Activated CD8-positive, alpha-beta T cell treated with anti-CD3 and anti-CD28 coated beads for 36 hours (primary cell): ENCODE data around the gene RCAN2. TPM values are rescaled to one million over a fixed set of nuclear protein-coding genes. Genes with fewer than 3 reads are reported as not detected.

Source experiments
- ATAC-seq: fragments of 200-7000 bp; cut with Tn5 transposase; one replicate; pipeline ENCODE4 v1.10.0; 2021; ENCODE audit warnings: mild to moderate bottlenecking, moderate library complexity
- CTCF ChIA-PET: fragments of 350-600 bp; sonication (Branson Sonifier 250); formaldehyde crosslinking; loops from one replicate; lab custom pipeline; 2021; ENCODE audit warnings: antibody characterized with exemption; lab: Charles Lee
- POLR2A ChIA-PET: fragments of 350-600 bp; sonication (Branson Sonifier 250); formaldehyde crosslinking; loops from one replicate; lab custom pipeline; 2021; ENCODE audit warnings: antibody characterized with exemption; lab: Charles Lee
- DNase-seq: peaks from one replicate; pipeline ENCODE4 v3.0.0-alpha.2; 2020
- H3K27ac Mint-ChIP-seq: one replicate; pipeline ENCODE4 v1.8.0; 2021; ENCODE audit warnings: mild to moderate bottlenecking, mixed read lengths
- H3K27me3 Mint-ChIP-seq: one replicate; pipeline ENCODE4 v1.8.0; 2021; ENCODE audit warnings: mixed read lengths
- H3K36me3 Mint-ChIP-seq: one replicate; pipeline ENCODE4 v1.8.0; 2021; ENCODE audit warnings: low read depth, mixed read lengths
- H3K4me1 Mint-ChIP-seq: one replicate; pipeline ENCODE4 v1.8.0; 2021; ENCODE audit warnings: low read depth, mixed read lengths
- H3K4me3 Mint-ChIP-seq: one replicate; pipeline ENCODE4 v1.8.0; 2021; ENCODE audit warnings: mild to moderate bottlenecking, moderate library complexity, mixed read lengths
- H3K9me3 Mint-ChIP-seq: one replicate; pipeline ENCODE4 v1.8.0; 2021; ENCODE audit warnings: mixed read lengths
- CTCF ChIP-seq: fragments of 200-600 bp; IDR thresholded peaks from one replicate; pipeline ENCODE4 v1.8.0; 2022; ENCODE audit warnings: antibody characterized with exemption, mild to moderate bottlenecking
- intact Hi-C: fragments of 100-400 bp; cut with micrococcal nuclease; formaldehyde crosslinking; loops from one replicate; pipeline ENCODE4 v1.10.0; 2022
- total RNA-seq, 2 experiments: library from RNA; stranded (reverse); gene quantifications; one replicate each; pipeline ENCODE4 v1.2.3, GENCODE V29; 2021

Gene RCAN2
- total RNA-seq, 2 experiments from 2014 or later = not detected

DNA sequence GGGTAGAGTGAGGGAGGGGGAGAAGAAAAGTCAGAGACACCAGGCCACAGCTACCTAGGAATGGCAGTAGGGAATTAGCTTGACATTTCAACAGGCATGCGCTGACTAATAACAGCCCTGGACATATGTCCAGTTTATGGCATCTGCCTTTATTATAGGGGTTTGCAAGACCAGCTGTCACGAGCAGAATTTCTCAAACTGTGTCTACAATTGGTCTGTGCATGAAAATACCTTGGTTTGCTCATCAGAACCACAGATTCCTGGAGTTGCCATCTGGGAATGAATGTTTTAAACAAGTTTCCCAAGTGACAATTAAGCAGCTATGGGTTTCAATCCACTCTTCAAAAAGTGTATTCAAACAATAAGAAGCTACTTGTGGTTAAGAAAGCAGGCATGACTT is 210.1 kb downstream of the RCAN2 start:
- TF ChIP-seq CTCF = no peak
- peaks cover 4% of the 10 kb centered on the region for H3K27me3 Mint-ChIP-seq
- no peaks in the 10 kb centered on the region for H3K4me1 Mint-ChIP-seq
- DNase-seq (no peak), ATAC-seq (no peak)
- intact Hi-C loops = no loop called here
- H3K9me3 Mint-ChIP-seq = no peaks in the 10 kb centered on the region
- H3K36me3 Mint-ChIP-seq = no peaks in the 10 kb centered on the region
- ChIA-PET POLR2A (no interaction called here), CTCF (no interaction called here)
- H3K27ac Mint-ChIP-seq = no peak overlapping the region
- no peak overlapping the region for H3K4me3 Mint-ChIP-seq

DNA sequence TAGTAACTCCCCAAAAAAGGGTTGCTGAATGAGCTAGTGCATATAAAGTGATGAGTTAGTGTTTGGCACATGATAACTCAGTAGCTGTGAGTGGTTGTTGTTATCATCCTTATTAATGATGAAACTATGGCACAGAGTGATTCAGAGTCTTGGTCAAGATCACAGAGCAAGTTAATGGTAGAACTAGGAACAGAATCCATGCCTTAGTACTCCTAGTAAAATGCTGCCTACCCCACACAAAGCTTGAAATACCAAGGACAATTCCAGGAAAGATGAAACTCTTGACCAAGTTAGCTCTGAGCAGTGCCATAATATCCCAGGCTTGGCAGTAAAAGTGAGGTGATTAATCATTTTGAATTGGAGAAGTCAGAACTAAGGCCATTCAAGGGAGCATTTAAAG is 211.4 kb downstream of the RCAN2 start:
- POLR2A ChIA-PET = no interaction called here
- DNase-seq = no peak
- ATAC-seq = no peak
- Mint-ChIP-seq H3K36me3 (no peaks in the 10 kb centered on the region), H3K27me3 (peaks cover 4% of the 10 kb centered on the region), H3K4me1 (no peaks in the 10 kb centered on the region), H3K9me3 (no peaks in the 10 kb centered on the region), H3K4me3 (no peak overlapping the region), H3K27ac (no peak overlapping the region)
- intact Hi-C loops = no loop called here
- CTCF ChIA-PET = no interaction called here
- no peak for TF ChIP-seq CTCF

- Mint-ChIP-seq H3K4me3 (no peak overlapping the region), H3K36me3 (no peaks in the 10 kb centered on the region), H3K4me1 (no peaks in the 10 kb centered on the region), H3K27ac (no peak overlapping the region), H3K27me3 (peaks cover 8% of the 10 kb centered on the region), H3K9me3 (no peaks in the 10 kb centered on the region)
- ATAC-seq (no peak), DNase-seq (no peak)
- intact Hi-C loops = no loop called here
- POLR2A ChIA-PET = no interaction called here
- no peak for TF ChIP-seq CTCF
- CTCF ChIA-PET = no interaction called here
Observed at GRCh38 chr6:46276576-46277142, 214.6 kb downstream of the RCAN2 start.

- intact Hi-C loops = no loop called here
- H3K4me1 Mint-ChIP-seq = no peaks in the 10 kb centered on the region
- ChIA-PET CTCF (no interaction called here), POLR2A (no interaction called here)
- ATAC-seq (no peak), DNase-seq (no peak)
- no peak overlapping the region for H3K4me3 Mint-ChIP-seq
- no peaks in the 10 kb centered on the region for H3K9me3 Mint-ChIP-seq
- H3K27me3 Mint-ChIP-seq = peaks cover 6% of the 10 kb centered on the region
- no peak for TF ChIP-seq CTCF
- H3K36me3 Mint-ChIP-seq = no peaks in the 10 kb centered on the region
- no peak overlapping the region for H3K27ac Mint-ChIP-seq
Observed at GRCh38 chr6:46274502-46274901, 216.7 kb downstream of the RCAN2 start.

GRCh38 chr6:46273911-46274310 is 217.3 kb downstream of the RCAN2 start:
- no peak for TF ChIP-seq CTCF
- H3K4me1 Mint-ChIP-seq = no peaks in the 10 kb centered on the region
- ChIA-PET CTCF (interaction anchor here (1.4 kb wide), 1 partner anchor 53 kb away, joined by 3 read pairs; no protein-coding TSS in a partner anchor), POLR2A (no interaction called here)
- no peaks in the 10 kb centered on the region for H3K9me3 Mint-ChIP-seq
- no peaks in the 10 kb centered on the region for H3K36me3 Mint-ChIP-seq
- H3K27ac Mint-ChIP-seq = no peak overlapping the region
- H3K27me3 Mint-ChIP-seq = peaks cover 6% of the 10 kb centered on the region
- DNase-seq (no peak), ATAC-seq (no peak)
- intact Hi-C loops = no loop called here
- H3K4me3 Mint-ChIP-seq = no peak overlapping the region
